Type B pancreatic cell (in vitro differentiated cells): ENCODE data around the gene TLR9. TPM values are rescaled to one million over a fixed set of nuclear protein-coding genes. Genes with fewer than 3 reads are reported as not detected.

ENCODE experiments used
- DNase-seq: peaks from one replicate; pipeline ENCODE4 v3.0.0; 2021; ENCODE audit warnings: mixed read lengths; ENCODE audit not compliant: unreplicated experiment; ENCODE audit errors: extremely low spot score
- H3K27ac Mint-ChIP-seq: 2 replicates; pipeline ENCODE4 v1.8.0; 2021; ENCODE audit warnings: mild to moderate bottlenecking, mixed read lengths
- H3K27me3 Mint-ChIP-seq: 2 replicates; pipeline ENCODE4 v1.8.0; 2021; ENCODE audit warnings: mixed read lengths
- H3K36me3 Mint-ChIP-seq: 2 replicates; pipeline ENCODE4 v1.8.0; 2021; ENCODE audit warnings: mixed read lengths
- H3K4me1 Mint-ChIP-seq: one replicate; pipeline ENCODE4 v1.8.0; 2021; ENCODE audit warnings: mixed read lengths; ENCODE audit not compliant: unreplicated experiment
- H3K4me3 Mint-ChIP-seq: 2 replicates; pipeline ENCODE4 v1.8.0; 2021; ENCODE audit warnings: mild to moderate bottlenecking, mixed read lengths
- H3K9me3 Mint-ChIP-seq: 2 replicates; pipeline ENCODE4 v1.8.0; 2021; ENCODE audit warnings: mixed read lengths
- total RNA-seq: library from RNA; stranded (reverse); gene quantifications from 2 replicates; pipeline ENCODE4 v1.2.1, GENCODE V29; 2021; ENCODE audit warnings: low replicate concordance
- TF ChIP-seq, protein P1 (sequence below): fragments of 200-600 bp; sonication (generic); conservative IDR thresholded peaks from 2 replicates; pipeline ENCODE4 v1.5.0; 2021; ENCODE audit warnings: antibody characterized with exemption, mild to moderate bottlenecking

Gene TLR9
- total RNA-seq, 1 donor from 2014 or later, result 0.22 TPM

- TF ChIP-seq, protein P1, sequence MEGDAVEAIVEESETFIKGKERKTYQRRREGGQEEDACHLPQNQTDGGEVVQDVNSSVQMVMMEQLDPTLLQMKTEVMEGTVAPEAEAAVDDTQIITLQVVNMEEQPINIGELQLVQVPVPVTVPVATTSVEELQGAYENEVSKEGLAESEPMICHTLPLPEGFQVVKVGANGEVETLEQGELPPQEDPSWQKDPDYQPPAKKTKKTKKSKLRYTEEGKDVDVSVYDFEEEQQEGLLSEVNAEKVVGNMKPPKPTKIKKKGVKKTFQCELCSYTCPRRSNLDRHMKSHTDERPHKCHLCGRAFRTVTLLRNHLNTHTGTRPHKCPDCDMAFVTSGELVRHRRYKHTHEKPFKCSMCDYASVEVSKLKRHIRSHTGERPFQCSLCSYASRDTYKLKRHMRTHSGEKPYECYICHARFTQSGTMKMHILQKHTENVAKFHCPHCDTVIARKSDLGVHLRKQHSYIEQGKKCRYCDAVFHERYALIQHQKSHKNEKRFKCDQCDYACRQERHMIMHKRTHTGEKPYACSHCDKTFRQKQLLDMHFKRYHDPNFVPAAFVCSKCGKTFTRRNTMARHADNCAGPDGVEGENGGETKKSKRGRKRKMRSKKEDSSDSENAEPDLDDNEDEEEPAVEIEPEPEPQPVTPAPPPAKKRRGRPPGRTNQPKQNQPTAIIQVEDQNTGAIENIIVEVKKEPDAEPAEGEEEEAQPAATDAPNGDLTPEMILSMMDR, result no peak
- DNase-seq, result no peak
- H3K9me3 Mint-ChIP-seq, result no peaks in the 10 kb centered on the region
- H3K27ac Mint-ChIP-seq, result no peak overlapping the region
- H3K4me3 Mint-ChIP-seq, result no peak overlapping the region
- H3K4me1 Mint-ChIP-seq, result peaks cover 8% of the 10 kb centered on the region
- no peaks in the 10 kb centered on the region for H3K27me3 Mint-ChIP-seq
- peaks cover 28% of the 10 kb centered on the region for H3K36me3 Mint-ChIP-seq
These were observed 11.5 kb downstream of the TLR9 start for GRCh38 chr3:52213901-52214300.

GRCh38 chr3:52213005-52213404 lies 12.4 kb downstream of the TLR9 start:
- no peak overlapping the region for H3K27ac Mint-ChIP-seq
- H3K9me3 Mint-ChIP-seq, result no peaks in the 10 kb centered on the region
- no peak overlapping the region for H3K4me3 Mint-ChIP-seq
- TF ChIP-seq, protein P1, result no peak
- H3K36me3 Mint-ChIP-seq, result peaks cover 34% of the 10 kb centered on the region
- H3K27me3 Mint-ChIP-seq, result no peaks in the 10 kb centered on the region
- DNase-seq, result no peak
- H3K4me1 Mint-ChIP-seq, result peaks cover 6% of the 10 kb centered on the region

DNA sequence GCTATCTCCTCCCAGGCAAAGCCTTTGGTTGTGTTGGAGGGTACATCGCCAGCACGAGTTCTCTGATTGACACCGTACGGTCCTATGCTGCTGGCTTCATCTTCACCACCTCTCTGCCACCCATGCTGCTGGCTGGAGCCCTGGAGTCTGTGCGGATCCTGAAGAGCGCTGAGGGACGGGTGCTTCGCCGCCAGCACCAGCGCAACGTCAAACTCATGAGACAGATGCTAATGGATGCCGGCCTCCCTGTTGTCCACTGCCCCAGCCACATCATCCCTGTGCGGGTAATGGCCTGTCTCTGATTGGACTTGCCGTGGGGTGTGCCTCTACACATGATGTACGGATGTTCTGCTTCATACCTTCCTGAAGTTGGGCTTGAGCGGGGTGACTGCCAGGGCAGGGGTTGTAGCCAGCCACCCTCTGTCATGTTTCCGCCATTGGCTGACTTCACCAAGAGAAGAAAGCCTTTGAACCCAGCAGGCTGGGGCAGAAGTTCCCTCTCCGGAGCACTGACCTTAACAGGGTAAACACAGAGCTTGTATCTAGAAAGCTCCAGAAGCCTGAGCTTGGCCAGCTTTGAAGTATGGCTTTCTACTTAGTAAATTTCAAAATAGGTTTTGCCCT lies 14.1 kb downstream of the TLR9 start:
- TF ChIP-seq, protein P1, result no peak

DNA sequence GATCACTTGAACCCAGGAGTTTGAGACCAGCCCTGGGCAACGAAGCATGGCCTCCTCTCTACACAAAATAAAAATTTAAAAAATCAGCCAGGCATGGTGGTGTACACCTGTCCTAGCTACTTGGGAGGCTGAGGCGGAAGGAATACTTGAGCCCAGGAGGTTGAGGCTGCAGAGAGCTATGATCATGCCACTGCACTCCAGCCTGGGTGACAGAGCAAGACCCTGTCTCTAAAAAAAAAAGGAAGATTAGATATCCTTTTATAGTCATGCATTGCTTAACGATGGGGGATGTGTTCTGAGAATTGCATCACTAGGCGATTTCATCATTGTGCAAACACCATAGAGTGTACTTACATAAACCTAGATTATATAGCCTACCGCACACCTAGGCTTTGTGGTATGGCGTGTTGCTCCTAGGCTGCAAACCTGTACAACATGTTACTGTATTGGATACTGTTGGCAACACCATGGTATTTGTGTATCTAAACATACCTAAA lies 14.8 kb downstream of the TLR9 start:
- TF ChIP-seq, protein P1, result no peak
- H3K9me3 Mint-ChIP-seq, result no peaks in the 10 kb centered on the region
- no peak overlapping the region for H3K27ac Mint-ChIP-seq
- no peak overlapping the region for H3K4me3 Mint-ChIP-seq
- no peak for DNase-seq
- no peaks in the 10 kb centered on the region for H3K4me1 Mint-ChIP-seq
- H3K36me3 Mint-ChIP-seq, result peaks cover 42% of the 10 kb centered on the region
- no peaks in the 10 kb centered on the region for H3K27me3 Mint-ChIP-seq

More for the DNA sequence above, 14.1 kb downstream of the TLR9 start:
- no peak for DNase-seq
- Mint-ChIP-seq H3K36me3 (peaks cover 37% of the 10 kb centered on the region), H3K27me3 (no peaks in the 10 kb centered on the region), H3K9me3 (no peaks in the 10 kb centered on the region), H3K4me1 (no peaks in the 10 kb centered on the region), H3K4me3 (no peak overlapping the region), H3K27ac (no peak overlapping the region)

DNA sequence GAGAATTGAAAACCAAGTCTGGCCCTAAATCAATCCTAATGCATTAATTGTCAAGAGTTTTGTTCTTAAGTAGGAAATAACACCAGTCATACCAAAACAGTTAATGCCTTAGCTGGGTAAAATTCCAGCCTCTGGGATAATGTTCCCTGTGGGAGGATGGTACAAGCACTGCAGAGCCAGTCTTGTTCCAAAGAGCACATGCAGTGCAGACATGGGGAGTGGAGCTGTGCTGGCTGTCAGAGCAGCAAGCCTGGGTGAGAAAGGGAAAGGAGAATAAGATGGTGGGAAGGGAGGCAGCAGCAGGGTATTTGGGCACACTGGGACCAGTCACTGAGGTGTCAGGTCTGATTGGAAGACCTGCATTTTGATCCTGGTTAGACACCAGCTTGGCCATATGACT lies 15.4 kb downstream of the TLR9 start:
- H3K36me3 Mint-ChIP-seq, result peaks cover 40% of the 10 kb centered on the region

More for the DNA sequence above, 15.4 kb downstream of the TLR9 start:
- no peaks in the 10 kb centered on the region for H3K4me1 Mint-ChIP-seq
- TF ChIP-seq, protein P1, result no peak
- no peak overlapping the region for H3K27ac Mint-ChIP-seq
- H3K4me3 Mint-ChIP-seq, result no peak overlapping the region
- H3K9me3 Mint-ChIP-seq, result no peaks in the 10 kb centered on the region
- DNase-seq, result no peak
- H3K27me3 Mint-ChIP-seq, result no peaks in the 10 kb centered on the region
